HTERT RPE-1 (cell line): ENCODE data around the gene STAT3.
"Not testable (repeated sequence)": the region's sequence is repeated elsewhere in the genome, so short reads cannot be mapped to it uniquely, and the experiment has no call there.

Experiments
- in situ Hi-C: fragments of 300-500 bp; cut with MboI; formaldehyde crosslinking; loops from 4 replicates; pipeline ENCODE4 v1.14.3; 2020; ENCODE audit warnings: low sequenced_read_pairs

The STAT3 gene

DNA sequence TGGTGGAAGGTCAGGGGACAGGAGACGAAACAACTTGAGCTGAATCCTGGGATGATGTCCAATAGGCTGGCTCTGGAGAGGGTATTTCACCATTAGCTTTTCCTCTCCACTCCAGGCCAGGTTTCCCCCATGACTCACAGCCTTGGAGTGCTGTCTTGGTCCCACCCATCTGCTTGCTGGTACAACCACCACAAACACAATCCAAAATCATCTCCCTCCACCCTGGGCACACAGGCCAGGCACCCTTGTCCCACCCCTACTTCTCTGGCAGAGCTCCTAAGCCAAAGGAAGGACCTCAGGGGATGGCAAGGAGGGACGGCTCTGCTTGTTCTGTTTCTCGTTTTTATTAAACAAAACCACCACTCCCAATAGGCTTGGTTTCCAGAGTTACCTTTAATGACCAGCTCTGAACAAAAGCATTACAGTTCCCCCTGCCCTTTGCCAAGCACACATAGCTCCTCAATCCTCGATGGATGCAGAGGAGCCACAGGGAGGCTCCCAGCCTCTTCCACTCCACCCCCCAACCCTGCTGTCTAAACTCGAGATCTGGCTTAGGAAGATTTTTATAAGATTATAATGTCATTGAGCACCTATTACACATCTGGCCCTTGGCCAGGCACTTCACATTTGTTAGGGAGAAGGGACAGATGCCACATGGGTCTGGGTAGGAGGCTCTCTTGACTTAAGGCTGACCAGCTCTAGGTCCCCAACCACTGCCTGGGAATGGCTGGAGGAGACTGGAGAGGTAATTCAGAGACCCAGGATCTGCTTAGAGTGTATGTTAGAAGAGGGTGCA is 21.5 kb upstream of the STAT3 start:
- in situ Hi-C loops, result no loop called here

DNA sequence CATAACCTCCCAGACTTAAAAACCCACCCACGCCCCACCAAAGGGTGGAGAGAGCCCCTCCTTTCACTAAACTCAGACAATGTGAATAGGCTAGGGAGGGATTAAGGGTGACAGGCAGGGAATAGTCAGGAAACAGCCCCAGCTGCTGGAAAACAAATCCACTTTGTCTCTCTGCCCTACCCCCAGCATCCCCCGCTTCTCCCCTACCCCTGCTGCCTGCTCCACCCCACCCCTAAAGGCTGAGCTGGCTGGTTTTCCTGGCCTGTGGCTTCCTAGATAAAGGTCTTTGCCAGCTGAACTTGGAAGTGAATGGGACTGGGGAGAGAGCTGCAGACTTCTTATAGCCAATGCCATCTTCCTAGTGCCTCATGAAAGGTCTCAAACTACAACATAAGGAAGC is 19.8 kb upstream of the STAT3 start:
- in situ Hi-C loops, result no loop called here

DNA sequence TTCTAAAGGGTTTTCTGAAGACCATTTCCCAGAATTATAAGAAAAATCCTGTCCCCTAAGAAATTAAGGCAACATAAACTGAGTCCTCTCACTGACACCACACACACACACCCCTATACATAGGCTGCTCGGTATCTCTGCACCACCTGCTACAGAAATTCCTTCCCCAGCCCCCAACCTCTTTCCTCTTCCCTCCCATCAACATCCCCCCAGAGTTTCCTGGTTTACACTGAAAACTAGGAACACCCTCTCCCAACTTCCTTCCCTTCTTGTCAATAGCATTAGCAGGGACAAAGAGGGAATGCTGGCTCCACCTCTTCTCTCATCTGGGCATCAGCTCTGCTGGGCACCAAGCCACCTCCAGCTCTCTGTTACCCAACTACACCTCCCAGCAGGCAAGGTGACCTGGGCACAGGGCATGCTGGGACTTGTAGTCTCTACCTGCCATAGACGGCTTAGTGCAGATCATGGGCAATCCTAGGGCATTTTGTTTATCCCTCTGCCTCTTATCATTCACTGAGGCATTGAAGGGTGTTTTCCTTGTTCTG is 19.1 kb upstream of the STAT3 start:
- in situ Hi-C loops, result no loop called here

DNA sequence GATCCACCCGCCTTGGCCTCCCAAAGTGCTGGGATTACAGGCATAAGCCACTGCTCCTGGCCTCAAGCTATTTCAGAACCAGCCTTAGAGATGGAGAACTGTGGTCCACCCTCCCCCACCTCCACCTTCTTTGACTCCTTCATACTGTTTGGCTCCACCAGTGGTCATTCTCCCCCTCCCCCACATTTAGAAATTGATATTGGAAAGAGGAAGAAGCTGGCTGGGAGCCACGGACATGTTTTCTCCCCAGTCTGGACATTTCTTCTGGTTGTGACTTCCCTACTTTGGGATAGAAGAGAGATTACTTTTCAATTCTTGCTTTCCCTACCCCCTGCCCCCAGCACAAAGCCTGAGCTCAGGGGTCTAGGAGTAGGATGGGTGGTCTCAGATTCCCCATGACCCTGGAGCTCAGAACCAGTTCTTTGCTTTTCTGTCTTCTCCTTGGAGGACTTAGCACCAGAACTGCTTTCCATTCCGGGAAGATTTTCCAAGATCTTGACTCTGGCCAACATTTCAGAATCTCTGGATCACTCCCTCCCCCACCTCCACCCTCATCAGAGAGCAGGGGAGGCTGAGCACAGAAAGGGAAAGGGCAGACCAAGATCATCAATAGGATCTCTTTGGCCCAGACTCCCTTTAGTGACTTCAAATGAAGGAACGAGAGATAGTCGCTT is 18.5 kb upstream of the STAT3 start:
- in situ Hi-C loops, result no loop called here

DNA sequence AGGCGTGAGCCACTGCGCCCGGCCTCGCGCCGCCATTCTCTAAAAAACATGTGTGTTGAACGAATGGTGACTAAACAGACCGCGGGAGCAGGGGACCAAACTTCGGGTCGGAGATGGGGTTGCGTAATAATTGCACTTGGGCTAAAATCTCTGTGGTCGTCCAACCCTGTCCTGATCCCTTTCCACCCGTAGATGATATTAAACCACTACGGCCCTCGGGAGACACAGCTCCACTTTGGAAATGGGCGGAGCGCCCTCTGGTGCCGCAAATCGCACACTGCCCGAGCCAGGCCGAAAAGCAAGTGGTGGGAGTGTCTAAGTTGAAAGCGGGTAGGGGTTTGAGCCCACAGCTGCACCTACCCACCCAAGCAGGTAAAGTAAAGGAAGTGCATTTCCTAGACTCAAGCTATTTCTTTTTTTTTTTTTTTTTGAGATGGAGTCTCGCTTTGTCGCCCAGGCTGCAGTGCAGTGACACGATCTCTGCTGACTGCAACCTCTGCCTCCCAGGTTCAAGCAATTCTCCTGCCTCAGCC is 17.8 kb upstream of the STAT3 start:
- in situ Hi-C loops, result no loop called here

DNA sequence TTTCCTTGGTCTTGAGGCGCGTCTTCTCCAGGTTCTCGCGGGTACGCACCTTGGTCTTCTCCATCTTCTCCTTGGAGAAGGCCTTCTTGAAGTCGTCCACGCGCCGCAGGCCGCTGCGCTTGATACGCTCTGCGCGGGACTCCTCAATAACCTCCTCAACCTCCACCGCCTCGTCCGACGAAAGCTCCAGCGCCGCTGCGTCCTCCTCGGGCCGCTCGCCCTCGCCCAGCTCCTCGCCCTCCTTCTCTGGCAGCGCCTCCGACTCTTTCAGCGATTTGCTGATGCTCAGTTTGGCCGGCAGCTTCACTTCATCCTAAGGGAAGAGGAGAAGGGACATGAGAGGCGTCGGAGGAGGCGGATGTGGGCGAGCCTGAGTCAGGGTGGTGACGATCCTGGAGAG is 16.8 kb upstream of the STAT3 start:
- in situ Hi-C loops, result no loop called here

DNA sequence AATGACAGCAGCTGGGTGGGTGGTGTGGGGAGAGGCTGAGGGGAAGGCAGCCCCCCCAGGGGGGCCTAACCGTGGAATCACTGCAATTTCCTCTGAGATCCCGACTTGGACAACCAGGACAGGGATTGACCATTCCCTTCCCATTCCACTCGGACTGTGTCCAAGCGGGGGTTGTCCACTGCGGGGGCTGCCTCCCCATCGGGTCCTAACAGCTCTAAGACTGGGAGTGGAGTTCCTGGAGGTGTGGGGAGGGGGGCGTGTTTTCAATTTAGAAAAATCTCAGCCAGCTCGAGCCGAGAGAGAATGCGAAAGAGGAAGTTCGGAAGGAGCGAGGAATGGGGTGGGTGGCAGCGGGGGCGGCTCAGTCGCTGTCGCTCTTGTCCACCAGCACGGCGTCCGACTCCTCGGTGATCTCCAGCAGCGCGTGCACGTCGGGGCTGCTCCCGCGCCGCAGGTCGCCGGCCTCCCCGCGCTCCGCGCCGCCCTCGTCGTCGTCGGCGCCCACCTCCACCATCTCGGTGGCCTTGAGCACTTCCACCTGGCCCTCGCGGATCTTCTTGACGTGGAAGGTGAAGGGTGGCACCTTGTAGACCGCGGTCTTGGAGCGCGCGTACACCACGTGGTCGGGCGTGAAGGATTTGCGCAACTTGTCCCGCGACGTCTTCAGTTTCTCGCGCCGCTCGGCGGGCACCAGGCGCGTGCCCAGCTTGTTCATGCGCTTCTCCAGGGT is 16.2 kb upstream of the STAT3 start:
- in situ Hi-C loops, result no loop called here

DNA sequence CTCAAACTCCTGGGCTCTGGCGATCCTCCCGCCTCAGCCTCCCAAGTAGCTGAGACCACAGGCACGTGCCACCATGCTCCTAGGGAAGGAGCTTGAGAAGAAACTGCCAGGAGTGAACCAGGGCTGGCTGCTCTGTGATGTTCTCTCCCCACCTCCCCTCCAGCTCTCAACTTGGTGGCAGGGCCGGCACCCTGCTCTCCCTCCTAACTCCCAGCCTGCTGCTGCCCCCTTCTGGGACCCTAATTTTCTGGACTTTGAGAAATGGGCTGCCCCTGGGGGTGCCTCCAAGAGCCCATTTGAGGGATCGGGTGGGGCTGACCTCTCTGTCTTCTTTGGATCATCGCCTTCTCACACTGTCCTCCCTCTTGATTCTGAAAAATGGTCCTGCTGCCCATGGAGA is 14.9 kb upstream of the STAT3 start:
- in situ Hi-C loops, result no loop called here

DNA sequence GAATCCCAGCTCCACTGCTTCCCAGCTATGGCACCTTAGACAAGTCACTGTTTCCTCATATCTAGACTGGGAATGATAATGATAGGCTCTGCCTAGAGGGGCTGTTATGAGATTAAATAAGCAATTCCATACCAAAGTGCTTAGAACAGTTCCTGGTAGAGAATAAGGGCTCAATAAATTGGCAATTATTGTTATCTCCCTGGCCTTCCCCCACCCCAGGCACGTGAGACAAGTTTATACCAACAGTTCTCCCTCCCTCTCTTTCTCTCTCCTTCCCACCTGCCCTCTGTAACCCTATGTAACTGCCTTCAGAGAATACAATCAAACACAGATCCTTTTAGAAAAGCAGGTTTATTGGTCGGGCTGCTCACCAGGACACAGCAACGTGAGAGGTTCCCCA is 13.9 kb upstream of the STAT3 start:
- in situ Hi-C loops, result no loop called here

DNA sequence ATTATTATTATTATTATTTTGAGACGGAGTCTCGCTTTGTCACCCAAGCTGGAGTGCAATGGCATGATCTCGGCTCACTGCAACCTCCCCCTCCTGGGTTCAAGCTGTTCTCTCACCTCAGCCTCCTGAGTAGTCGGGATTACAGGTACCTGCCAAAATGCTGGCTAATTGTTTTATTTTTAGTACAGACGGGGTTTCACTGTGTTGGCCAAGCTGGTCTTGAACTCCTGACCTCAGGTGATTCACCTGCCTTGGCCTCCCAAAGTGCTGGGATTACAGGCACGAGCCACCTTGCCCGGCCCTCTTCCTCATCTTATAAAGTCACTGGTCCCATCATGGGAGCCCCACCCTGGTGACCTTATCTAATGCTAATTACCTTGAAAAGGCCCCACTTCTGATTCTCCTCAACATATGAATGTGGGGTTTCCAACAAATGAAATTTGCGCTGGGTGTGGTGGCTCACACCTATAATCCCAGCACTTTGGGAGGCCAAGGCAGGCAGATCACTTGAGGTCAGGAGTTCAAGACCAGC is 12.7 kb upstream of the STAT3 start:
- in situ Hi-C loops, result not testable (repeated sequence)

DNA sequence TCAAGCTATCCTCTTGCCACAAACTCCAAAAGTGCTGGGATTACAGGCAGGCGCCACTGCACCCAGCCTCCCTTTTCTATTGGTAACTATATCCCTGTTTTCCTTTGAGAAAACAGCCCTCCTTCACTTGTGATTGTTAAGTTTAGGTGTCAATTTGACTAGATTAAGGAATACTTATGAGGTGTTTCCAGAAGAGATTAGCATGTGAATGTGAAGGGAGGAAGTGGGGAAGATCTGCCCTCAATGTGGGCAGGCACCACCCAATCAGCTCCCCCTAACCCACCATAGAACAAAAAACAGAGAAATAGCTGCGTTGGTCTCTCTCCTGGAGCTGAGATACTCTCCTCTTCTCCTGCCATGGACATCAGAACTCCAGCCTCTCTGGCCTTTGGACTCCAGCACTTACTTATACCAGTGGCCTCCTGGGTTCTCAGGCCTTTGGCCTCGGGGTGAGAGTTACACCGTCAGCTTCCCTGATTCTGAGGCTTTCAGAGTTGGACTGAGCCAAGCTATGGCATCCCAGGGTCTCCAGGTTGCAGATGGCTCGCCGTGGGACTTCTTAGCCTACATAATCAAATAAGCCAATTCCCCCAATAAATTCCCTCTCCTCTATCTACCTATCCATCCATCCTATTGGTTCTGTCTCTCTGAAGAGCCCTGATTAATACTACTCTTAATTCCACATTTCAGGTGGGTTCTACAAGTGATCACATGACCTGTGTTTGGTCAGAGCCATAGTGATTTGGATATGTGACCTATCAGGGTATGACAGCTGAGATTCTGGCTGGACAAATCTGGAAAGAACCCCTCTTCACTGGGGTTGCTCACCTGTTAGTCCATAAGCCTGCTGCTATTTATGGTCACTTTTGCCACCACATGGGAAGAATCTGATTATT is 12.0 kb upstream of the STAT3 start:
- in situ Hi-C loops, result no loop called here

DNA sequence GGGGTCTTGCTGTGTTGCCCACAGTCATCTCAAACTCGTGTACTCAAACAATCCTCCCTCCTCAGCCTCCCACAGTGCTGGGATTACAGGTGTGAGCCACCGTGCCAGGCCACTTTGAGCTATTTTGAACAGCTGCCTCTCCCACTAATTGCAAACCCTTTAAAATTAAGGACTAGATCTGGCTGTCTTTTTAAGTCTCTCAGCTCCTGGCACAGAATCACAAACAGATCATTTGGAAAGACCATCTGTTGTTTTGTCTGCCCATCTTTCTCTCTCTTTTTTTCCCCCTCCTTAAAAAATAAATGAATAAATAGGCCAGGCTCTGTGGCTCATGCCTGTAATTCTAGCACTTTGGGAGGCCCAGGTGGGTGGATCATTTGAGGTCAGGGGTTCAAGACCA is 10.9 kb upstream of the STAT3 start:
- in situ Hi-C loops, result no loop called here

DNA sequence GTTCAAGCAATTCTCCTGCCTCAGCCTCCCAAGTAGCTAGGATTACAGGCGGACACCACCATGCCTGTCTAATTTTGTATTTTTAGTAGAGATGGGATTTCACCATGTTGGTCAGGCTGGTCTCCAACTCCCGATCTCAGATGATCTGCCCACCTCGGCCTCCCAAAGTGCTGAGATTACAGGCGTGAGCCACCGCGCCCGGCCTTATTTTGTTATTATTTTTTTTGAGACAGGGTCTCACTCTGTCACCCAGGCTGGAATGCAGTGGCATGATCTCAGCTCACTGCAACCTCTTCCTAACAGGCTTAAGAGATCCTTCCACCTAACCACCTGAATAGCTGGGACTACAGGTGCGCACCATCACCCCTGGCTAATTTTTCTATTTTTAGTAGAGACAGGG is 7.4 kb upstream of the STAT3 start:
- in situ Hi-C loops, result not testable (repeated sequence)

DNA sequence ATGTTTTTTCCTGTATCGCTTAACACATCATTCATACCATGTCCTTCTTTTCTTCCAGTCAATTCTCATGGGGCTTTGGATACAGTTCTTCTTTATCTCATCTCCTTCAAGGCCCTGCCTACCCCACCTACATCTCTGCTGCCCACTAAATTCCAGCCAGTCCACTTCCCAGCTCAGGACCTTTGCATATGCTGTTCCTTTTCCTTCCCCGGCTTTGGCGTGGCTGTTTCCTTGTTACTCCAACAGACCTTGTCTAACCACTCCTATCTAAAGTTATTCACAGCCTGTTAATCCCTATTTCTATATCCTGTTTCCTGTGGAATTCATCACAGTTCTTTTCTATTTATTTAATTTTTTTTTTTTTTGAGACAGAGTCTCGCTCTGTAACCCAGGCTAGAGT is 6.6 kb upstream of the STAT3 start:
- in situ Hi-C loops, result no loop called here

DNA sequence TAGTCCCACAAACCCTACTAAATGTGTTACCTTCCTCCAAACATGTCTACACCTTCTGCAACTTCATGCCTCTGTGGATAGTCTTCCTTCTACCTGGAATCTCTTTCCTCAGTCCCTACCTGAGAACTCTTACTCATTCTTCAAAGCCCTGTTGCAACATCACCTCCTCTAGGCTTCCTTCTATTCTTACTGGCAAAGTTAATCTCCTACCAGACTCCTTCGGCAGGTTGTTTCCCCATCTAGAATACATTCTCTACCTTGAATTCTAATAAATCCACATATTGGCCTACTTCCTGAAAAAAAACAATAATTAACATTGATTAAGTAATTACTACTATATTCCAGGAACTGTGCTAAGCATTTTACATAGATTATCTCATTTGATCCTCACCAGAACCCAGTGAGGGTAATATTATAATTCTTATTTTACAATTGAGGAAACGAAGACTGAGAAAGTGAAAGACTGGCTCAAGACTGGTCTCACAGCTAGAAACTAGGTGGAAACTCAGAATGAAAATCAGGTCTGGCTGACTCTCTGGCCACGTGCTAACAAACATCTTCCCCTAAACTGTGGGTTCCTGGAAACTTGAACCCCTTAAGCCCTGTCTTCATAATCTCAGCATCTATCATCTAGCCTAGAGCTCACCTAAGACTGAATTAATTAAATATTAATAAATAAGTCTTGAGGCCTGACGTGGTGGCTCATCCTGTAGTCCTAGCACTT is 4.6 kb upstream of the STAT3 start:
- in situ Hi-C loops, result no loop called here

DNA sequence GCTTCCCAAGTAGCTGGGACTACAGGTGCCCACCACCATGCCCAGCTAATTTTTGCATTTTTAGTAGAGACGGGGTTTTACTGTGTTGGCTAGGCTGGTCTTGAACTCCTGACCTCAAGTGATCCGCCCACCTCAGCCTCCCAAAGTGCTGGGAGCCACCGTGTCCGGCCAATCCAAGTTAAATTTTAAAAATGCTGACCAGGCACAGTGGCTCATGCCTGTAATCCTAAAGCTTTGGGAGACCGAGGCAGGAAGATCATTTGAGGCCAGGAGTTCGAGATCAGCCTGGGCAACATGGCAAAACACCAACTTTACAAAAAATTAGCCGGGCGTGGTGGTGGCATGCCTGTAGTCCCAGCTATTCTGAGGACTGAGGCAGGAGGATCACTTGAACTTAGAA is 3.2 kb upstream of the STAT3 start:
- in situ Hi-C loops, result not testable (repeated sequence)

DNA sequence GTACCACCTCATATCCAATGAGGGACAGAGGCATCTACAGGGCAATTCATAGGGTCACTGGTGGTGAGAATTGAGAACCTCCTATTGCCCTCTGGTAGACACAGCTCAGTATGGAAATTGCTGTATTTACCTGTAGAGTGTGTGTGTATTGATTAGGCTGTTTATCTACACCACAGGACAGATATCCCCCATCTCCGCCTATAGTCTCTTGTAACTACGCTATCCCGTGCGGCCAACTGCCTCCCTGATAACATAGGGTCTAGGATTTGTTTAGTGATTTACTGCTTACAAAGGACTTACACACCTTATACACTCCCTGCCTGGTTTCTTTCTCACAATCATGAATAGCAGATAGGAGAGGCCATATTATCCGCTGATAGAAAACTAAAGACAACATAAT is 1.7 kb upstream of the STAT3 start:
- in situ Hi-C loops, result no loop called here

DNA sequence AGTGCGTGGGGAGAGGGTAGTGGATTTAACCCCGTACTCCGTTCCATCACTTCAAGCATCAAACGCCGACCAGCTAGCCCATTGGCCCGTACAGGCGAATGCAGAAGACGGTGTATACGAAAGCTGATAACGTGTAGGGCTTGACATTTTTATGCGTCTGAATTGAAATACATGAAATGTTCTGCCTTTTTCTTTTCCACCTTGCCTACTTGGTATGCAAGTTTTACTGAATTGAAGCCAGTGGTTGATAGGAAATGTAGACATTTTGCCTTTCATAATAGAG is 834 bp upstream of the STAT3 start:
- in situ Hi-C loops, result no loop called here

DNA sequence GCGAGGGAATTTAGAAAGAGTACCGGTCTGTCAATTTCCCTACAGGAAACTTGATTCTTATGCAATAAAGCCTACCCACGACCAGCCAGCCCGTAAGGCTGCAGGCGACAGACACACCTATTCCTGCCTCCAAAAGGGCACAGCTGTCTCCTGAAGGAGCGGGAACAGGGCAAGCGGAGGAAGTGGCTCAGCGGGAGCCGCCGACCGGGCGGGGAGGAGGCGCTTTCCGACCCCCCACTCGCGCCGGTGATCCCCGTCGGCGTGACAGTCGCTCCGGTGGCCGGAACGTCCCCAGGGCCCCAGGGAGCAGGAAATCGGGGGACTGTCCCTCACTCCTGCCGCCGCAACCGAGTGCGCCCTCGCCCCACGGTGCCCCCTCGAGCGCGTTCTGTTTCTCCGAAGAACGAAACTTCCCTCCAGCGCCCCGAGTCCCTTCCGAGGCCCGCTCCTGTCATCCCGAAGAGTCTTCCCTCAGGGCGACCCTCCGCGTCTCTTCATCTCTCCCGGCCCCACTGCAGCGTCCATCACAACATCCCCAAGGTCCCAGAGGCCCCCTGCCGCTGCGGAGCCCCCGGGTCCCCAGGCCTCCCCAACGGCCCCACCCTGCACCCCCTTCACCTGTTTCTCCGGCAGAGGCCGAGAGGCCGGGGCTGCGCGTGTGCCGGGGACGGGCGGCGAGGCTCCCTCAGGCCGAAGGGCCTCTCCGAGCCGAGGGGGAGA is 421 bp downstream of the STAT3 start:
- in situ Hi-C loops, result no loop called here
